ENCODE measurements around the gene CNOT6L.
"Not testable (repeated sequence)": the region's sequence is repeated elsewhere in the genome, so short reads cannot be mapped to it uniquely, and the experiment has no call there.

The CNOT6L gene

GRCh38 chr4:77818602-77819403 lies at the start of gene CNOT6L:
TSS of gene CNOT6L (minus strand) at chr4:77819368. CDS start at chr4:77819308, 60 bp downstream.
- in situ Hi-C loops (cut with MboI; ENCODE audit: low sequenced_read_pairs), result no loop called here

DNA sequence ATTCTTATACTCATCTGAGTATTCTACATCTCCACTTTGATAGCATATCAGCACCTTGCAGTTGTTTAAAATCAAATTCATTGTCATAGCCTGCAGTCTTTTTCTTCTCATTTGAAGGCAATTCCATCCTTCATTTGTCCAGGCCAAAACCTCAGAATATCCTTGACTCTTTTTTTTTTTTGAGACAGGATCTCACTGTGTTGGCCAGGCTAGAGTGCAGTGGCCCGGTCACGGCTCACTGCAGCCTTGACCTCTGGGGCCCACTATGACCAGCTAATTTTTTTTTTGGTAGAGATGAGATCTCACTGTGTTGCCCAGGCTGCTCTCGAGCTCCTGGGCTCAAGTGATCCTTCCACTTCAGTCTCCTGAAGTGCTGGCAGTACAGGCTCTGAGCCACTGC lies 46.1 kb upstream of the CNOT6L start:
- in situ Hi-C loops (cut with MboI; ENCODE audit: low sequenced_read_pairs), result no loop called here

DNA sequence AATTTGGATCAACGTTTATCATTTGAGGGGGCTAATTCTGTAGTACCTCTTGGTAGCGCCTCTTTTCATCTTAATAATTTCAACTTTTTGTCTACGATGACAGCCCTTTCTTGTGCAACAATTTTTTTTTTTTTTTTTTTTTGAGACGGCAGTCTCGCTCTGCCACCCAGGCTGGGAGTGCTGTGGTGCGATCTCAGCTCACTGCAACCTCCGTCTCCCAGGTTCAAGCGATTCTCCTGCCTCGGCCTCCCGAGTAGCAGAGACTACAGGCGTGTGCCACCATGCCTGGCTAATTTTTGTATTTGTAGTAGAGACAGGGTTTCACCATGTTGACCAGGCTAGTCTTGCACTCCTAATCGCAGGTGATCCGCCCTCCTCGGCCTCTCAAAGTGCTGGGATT lies 44.2 kb upstream of the CNOT6L start:
- in situ Hi-C loops (cut with MboI; ENCODE audit: low sequenced_read_pairs), result not testable (repeated sequence)

GRCh38 chr4:77862478-77863216 lies 43.5 kb upstream of the CNOT6L start, which contains the start of gene MRPL1:
TSS of gene MRPL1 (plus strand) at chr4:77862830. CDS start at chr4:77862849, 19 bp downstream.
- in situ Hi-C loops (cut with MboI; ENCODE audit: low sequenced_read_pairs), result no loop called here

DNA sequence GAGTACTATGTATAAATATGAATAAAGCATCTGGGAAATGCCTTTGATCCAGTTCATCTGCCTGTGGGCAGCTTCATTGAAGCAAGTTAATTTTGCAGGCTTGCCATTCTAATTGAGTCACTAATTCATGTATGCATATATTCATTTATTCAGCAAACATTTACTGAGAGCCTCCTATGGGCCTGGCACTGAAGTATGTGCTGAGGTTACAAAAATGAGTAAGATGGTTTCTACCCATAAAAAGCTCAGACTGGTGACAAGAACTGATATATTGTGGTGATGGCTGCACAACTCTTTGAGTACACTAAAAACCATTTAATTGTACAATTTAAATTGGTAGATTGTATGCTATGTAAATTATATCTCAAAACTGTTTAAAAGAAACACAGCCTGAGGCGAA lies 42.3 kb upstream of the CNOT6L start:
- in situ Hi-C loops (cut with MboI; ENCODE audit: low sequenced_read_pairs), result no loop called here

- in situ Hi-C loops (cut with MboI; ENCODE audit: low sequenced_read_pairs), result no loop called here
Measured at GRCh38 chr4:77859256-77859655, 40.1 kb upstream of the CNOT6L start.

GRCh38 chr4:77856152-77856551 lies 37.0 kb upstream of the CNOT6L start:
- in situ Hi-C loops (cut with MboI; ENCODE audit: low sequenced_read_pairs), result no loop called here

GRCh38 chr4:77854431-77855111 lies 35.4 kb upstream of the CNOT6L start:
- in situ Hi-C loops (cut with MboI; ENCODE audit: low sequenced_read_pairs), result no loop called here

DNA sequence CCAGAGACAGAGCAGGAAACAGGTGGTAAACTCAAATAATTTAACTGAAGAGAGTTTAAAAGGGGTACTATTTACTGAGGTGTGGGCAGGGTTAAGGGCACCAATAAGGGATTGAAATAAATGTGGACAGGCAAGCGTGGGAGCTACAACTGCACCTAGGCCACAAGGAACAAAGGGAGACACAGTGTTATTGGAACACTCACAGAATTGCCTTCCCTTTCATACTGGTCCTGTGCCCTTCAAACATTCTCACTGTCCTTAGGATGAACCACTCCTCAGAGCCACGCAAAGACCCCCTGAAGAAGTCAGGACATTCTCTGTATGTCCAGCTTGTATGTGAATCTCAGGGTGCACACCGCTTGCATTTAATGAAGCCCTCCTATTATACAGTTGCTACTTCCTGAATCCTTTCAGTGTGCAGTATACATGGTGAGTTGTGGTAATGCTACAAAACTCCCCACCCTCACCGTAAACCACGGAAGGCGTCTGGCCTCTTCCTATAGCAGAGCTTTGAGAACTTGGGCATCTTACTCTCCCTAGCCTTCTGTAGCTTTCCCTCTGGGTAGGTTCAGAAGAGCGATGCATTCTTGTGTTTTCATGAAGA lies 33.8 kb upstream of the CNOT6L start:
- in situ Hi-C loops (cut with MboI; ENCODE audit: low sequenced_read_pairs), result no loop called here

- in situ Hi-C loops (cut with MboI; ENCODE audit: low sequenced_read_pairs), result no loop called here
Measured at GRCh38 chr4:77849278-77849965, 30.3 kb upstream of the CNOT6L start.

GRCh38 chr4:77848508-77848907 lies 29.3 kb upstream of the CNOT6L start:
- in situ Hi-C loops (cut with MboI; ENCODE audit: low sequenced_read_pairs), result no loop called here

DNA sequence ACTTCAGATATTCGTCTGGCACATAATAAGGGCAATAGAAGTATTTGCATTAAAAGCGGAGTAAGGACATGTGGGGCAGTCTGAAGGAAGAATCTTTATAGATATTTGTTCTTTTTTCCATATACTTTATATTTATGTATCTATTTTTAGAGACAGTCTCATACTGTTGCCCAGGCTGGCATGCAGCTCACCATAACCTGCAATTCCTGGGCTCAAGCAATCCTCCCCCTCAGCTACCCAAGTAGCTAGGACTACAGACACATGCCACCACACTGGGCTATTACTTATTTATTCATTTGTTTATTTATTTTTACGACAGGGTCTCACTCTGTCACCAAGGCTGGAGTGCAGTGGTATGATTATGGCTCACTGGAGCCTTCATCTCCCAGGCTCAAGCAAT lies 26.8 kb upstream of the CNOT6L start:
- in situ Hi-C loops (cut with MboI; ENCODE audit: low sequenced_read_pairs), result no loop called here

DNA sequence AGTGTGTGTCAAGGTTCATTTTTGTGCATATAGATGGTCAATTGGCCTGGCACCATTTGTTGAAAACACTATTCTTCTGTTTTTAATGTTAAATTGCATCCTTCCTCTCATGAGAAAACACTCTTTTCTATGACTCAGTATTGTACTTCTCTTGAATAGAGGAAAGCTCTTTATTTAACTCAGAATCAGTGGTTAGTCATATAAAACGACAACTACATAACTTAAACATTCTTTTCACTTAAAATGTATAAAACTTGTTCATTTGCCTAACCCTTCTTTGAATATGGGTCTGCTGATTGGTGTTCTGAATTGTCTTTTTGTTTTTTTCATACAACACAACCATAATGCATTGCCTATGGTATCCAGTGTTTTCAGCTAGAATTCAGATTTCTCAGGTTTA lies 26.2 kb upstream of the CNOT6L start:
- in situ Hi-C loops (cut with MboI; ENCODE audit: low sequenced_read_pairs), result no loop called here

DNA sequence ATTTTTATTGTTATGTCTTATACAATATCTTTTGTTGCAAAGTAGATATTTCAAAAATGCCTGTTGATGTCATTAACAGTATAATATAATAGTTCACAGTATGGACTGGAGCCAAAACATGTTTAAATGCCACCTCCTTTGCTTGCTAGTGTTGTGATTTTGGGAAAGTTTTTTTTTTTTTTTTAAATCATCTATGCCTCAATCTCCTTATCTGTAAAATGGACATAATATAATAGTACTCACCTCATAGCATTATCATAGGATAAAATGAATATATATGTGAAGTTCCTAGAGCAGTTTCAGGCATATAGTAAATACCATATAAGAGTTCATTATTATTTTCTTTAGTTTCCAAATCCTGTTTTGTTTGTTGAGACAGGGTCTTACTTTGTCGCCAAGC lies 25.2 kb upstream of the CNOT6L start:
- in situ Hi-C loops (cut with MboI; ENCODE audit: low sequenced_read_pairs), result no loop called here

DNA sequence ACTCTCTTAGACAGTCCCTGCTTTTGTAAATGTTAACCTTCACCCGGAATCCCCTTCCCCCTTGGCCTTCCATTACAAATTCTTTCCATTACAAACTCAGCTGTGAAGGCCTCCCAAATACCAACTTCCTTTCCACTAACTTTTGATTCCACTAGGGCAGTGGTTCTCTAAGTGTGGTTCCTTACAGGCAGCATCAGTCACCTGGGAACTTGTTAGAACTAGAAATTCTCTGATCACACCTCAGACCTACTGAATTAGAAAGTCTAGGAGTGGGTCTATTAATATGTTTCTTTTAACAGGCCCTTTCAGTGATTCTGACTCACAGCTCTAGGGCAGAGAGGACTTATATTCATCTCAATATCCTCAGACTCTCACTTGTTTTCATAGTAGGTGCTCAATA lies 24.5 kb upstream of the CNOT6L start:
- in situ Hi-C loops (cut with MboI; ENCODE audit: low sequenced_read_pairs), result no loop called here

DNA sequence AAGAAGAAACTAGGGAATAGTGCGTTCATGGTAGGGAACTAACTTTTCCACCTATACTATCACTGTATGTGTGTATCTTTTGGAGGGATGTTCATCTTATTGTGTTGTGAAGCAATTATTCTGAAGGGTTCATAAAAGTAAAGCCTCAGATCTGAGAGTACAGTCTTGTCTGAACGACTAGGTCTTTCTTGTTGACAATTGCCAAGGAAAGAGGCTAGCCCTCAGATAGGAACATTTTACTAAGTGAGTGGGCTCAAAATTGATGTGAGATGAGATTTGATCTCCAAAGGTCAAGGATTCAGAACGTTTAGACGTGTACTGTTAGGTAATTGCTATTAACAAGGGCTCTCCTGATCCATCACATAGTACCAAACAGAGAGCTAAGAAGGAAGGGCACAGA lies 15.2 kb upstream of the CNOT6L start:
- in situ Hi-C loops (cut with MboI; ENCODE audit: low sequenced_read_pairs), result no loop called here

GRCh38 chr4:77833126-77833724 lies 14.1 kb upstream of the CNOT6L start:
- in situ Hi-C loops (cut with MboI; ENCODE audit: low sequenced_read_pairs), result no loop called here

DNA sequence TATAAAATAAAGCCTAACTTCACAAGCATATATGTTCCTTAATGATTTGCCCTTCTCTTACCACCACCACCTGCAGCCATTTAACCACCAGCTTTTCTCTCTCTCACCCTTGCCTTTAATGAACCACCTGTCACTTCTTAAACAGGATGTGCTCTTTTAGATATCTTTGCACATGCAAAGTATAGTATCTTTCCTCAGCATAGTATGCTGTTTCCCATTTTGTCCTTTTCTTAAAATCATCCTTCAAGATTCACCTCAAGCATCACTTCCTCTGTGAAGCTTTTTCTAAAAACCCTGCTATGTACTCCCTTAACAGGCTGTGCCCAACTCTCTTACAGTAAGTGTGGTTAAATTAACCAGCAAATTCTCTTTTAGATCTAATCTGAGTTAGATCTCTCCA lies 8.2 kb upstream of the CNOT6L start:
- in situ Hi-C loops (cut with MboI; ENCODE audit: low sequenced_read_pairs), result no loop called here

- in situ Hi-C loops (cut with MboI; ENCODE audit: low sequenced_read_pairs), result no loop called here
Measured at GRCh38 chr4:77826275-77826674, 7.1 kb upstream of the CNOT6L start.

DNA sequence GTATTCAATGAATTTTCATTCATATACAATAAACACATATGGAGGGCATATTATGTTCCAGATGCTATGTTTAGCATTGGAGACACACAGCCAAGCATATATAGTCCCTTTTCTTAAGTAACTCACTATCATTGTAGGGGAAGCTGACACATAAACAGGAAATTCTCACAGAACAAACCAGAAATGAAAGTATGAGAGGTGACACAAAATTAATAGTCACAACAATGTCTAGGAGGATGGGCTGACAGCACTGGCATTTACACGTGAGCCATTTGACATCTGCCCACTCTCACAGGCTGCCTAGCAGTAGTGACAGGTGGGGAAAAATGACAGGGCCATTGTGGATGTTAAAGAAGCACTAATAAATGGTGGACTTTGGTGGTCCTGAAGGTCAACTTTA lies 2.6 kb upstream of the CNOT6L start:
- in situ Hi-C loops (cut with MboI; ENCODE audit: low sequenced_read_pairs), result no loop called here

All from HL-60/S4 (cell line).